Naive thymus-derived CD8-positive, alpha-beta T cell (primary cell): Measurements from ENCODE around the gene RPP25. TPM values are rescaled to one million over a fixed set of nuclear protein-coding genes. Genes with fewer than 3 reads are reported as not detected.
"Not testable (repeated sequence)": the region's sequence is repeated elsewhere in the genome, so short reads cannot be mapped to it uniquely, and the experiment has no call there.

ENCODE experiments used
- ATAC-seq, 2 donors: fragments of 150-1000 bp; cut with Tn5 transposase in 1 of 2; sonication (Bioruptor Pico), chemical (Tn5 transposase) in 1 of 2; 1 replicate in 1 of 2; 2 replicates in 1 of 2; pipeline ENCODE4 v1.10.0; 2021; ENCODE audit warnings: mild to moderate bottlenecking in 2 of 2, moderate library complexity in 2 of 2
- POLR2A ChIA-PET: fragments of 350-600 bp; sonication (Branson Sonifier 250); formaldehyde crosslinking; loops from one replicate; lab custom pipeline; 2021; ENCODE audit warnings: antibody characterized with exemption; lab: Charles Lee
- DNase-seq, 10 donors: peaks; one replicate each; pipeline versions ENCODE4 v3.0.0 to v3.0.0-alpha.2; 2020 to 2022
- H3K27ac Mint-ChIP-seq, 10 donors: one replicate each; pipeline ENCODE4 v1.8.0; 2020 to 2022; ENCODE audit warnings: mild to moderate bottlenecking in 10 of 10, mixed read lengths in 10 of 10, moderate library complexity in 4 of 10, inconsistent platforms in 1 of 10
- H3K27me3 Mint-ChIP-seq, 5 donors: one replicate each; pipeline ENCODE4 v1.8.0; 2021 to 2022; ENCODE audit warnings: mixed read lengths in 5 of 5
- H3K36me3 Mint-ChIP-seq, 3 donors: one replicate each; pipeline ENCODE4 v1.8.0; 2020 to 2022; ENCODE audit warnings: mixed read lengths in 3 of 3, mild to moderate bottlenecking in 2 of 3, inconsistent platforms in 1 of 3
- H3K4me1 Mint-ChIP-seq, 4 donors: one replicate each; pipeline ENCODE4 v1.8.0; 2021 to 2022; ENCODE audit warnings: mixed read lengths in 4 of 4
- H3K4me3 Mint-ChIP-seq, 10 donors: one replicate each; pipeline ENCODE4 v1.8.0; 2020 to 2022; ENCODE audit warnings: mild to moderate bottlenecking in 10 of 10, mixed read lengths in 10 of 10, moderate library complexity in 6 of 10, inconsistent platforms in 1 of 10
- H3K9me3 Mint-ChIP-seq, 9 donors: one replicate each; pipeline ENCODE4 v1.8.0; 2020 to 2022; ENCODE audit warnings: mixed read lengths in 9 of 9, mild to moderate bottlenecking in 3 of 9, inconsistent platforms in 1 of 9, moderate library complexity in 1 of 9
- polyA plus RNA-seq, 3 donors: library from polyadenylated mRNA; unstranded; fragments of 300-500 nt; fragmentation: Illumina TruSeq; gene quantifications; one replicate each; pipeline ENCODE4 v1.2.3, GENCODE V29; 2021
- total RNA-seq, 8 experiments: library from RNA in 2 of 8; stranded (reverse) in 2 of 8; gene quantifications; one replicate each; pipeline ENCODE4 v1.2.3 and lab custom pipeline; 2021 to 2026

The RPP25 gene
- total and polyA plus RNA-seq, 5 experiments from 2014 or later, result 2.8 to 4.3 (median 4.1) TPM

DNA sequence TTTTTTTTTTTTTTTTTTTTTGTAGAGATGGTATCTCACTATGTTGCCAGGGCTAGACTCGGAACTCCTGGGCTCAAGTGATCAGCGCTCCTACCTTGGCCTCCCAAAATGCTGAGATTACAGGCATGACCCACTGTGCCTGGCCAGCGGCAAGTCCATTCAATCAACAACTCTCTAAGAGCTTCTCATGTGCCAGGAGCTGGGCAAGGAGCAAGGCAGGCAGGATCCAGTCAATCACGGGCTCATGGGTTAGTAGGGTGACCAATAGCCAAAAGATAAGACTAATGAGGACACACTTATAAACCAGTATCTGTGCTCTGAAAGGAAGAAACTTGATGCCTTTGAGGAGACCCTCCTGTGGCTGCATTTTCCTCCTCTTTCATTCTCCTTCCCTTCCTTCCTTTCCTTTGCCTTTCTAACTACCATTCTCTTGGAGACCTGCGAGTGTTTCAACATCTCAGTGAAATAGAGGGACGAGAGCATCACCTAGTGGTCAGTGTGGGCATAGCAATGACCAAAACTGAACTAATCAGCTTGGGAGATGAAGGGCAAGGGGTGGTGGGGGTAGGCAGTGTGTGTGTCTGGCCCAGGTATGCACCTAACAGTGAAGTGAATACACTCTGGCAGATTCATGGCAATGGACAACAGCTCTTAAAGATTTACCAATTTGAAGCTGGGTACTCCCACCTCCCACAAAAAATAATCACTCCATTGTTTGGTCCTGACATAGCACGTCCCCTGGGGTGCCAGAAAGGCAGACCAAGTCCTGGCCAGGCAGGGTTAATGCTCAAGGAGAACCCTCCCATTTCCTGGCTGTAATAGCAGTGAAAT lies 6.3 kb downstream of the RPP25 start:
- no peaks in the 10 kb centered on the region for H3K27me3 Mint-ChIP-seq
- H3K4me3 Mint-ChIP-seq, result no peak overlapping the region
- peak overlapping the region in 1 of 10 donors; percentile 4 for H3K27ac Mint-ChIP-seq
- DNase-seq, result peak; percentile 57 to 88 (median 76)
- H3K36me3 Mint-ChIP-seq, result no peaks in the 10 kb centered on the region
- peak; percentile 88 to 96 for ATAC-seq
- H3K9me3 Mint-ChIP-seq, result no peaks in the 10 kb centered on the region
- peaks cover 5 to 13% (median 8%) of the 10 kb centered on the region in 4 donors for H3K4me1 Mint-ChIP-seq
- POLR2A ChIA-PET, result interaction anchor here (0.6 to 2.0 kb wide), 6 partner anchors 12 to 179 kb away, joined by 3 to 10 read pairs (median 4); partner anchors contain the start of gene COX5A

DNA sequence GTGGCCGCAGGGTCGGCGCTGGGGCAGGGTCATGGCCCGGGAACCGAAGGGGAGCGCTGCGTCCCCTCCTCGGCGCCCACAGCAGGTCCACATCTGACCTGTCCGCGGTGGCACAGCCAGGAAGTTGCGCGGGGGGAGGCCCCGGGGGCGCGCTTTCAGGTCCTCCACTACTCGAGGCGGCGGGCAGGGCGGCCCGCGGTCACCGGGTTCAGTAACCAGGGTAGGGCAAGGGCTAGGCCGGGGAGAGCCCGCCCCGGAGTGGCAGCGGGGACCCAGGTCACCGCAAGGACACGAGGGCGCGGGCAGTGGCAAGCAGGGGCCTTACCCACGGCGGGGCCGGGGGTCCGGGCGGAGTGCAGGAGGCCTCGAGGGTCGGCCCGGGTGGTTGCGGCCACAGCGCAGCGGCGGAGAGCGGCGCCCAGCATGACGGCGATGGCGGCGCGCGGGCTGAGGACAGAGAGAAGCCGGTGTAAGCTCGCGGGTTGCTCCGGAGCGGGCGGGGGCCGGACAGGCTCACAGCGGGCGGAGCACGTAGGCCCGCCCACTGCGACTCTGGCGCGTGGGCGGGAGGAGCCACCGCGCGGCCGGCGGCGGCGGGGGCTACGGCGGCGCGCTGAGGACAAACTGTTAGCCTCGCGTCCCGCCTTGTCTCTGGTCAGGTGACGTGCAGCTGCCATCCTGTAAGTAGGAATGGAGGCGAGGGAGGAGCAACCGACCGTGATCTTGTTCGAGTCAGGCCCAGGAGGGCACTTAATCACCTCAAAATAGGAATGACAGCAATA lies 18.8 kb downstream of the RPP25 start, which contains the start of gene COX5A:
Gene COX5A (minus strand): TSS at position 484 of the 782 bp plus-strand sequence. CDS start 59 bp downstream, at position 425.
- H3K4me1 Mint-ChIP-seq, result peaks cover 12 to 39% (median 28%) of the 10 kb centered on the region in 4 donors
- peaks cover 0 to 6% (median 0%) of the 10 kb centered on the region in 3 donors for H3K36me3 Mint-ChIP-seq
- DNase-seq, result peak; percentile 87 to 94 (median 90)
- H3K9me3 Mint-ChIP-seq, result no peaks in the 10 kb centered on the region
- POLR2A ChIA-PET, result interaction anchor here (0.6 to 1.9 kb wide), 17 partner anchors 13 to 508 kb away, joined by 3 to 13 read pairs (median 4); partner anchors contain the start of genes FAM219B, RPP25 and ULK3
- peak within 1 kb of the TSS; percentile 73 to 97 (median 94) for H3K27ac Mint-ChIP-seq
- H3K4me3 Mint-ChIP-seq, result peak within 1 kb of the TSS; percentile 85 to 96 (median 92)
- H3K27me3 Mint-ChIP-seq, result no peaks in the 10 kb centered on the region
- ATAC-seq, result peak; percentile 94 to 96

- Mint-ChIP-seq H3K27ac (peak overlapping the region; percentile 65 to 93 (median 86)), H3K9me3 (no peaks in the 10 kb centered on the region), H3K4me3 (peak overlapping the region; percentile 85 to 96 (median 92)), H3K4me1 (peaks cover 12 to 42% (median 29%) of the 10 kb centered on the region in 4 donors), H3K27me3 (no peaks in the 10 kb centered on the region), H3K36me3 (peaks cover 0 to 9% (median 0%) of the 10 kb centered on the region in 3 donors)
- DNase-seq (no peak), ATAC-seq (no peak)
- POLR2A ChIA-PET, result interaction anchor here (1.0 to 1.9 kb wide), 9 partner anchors 14 to 160 kb away, joined by 3 to 13 read pairs (median 6); partner anchors contain the start of genes FAM219B and RPP25
Measured at GRCh38 chr15:74937272-74937589, 19.3 kb downstream of the RPP25 start.

DNA sequence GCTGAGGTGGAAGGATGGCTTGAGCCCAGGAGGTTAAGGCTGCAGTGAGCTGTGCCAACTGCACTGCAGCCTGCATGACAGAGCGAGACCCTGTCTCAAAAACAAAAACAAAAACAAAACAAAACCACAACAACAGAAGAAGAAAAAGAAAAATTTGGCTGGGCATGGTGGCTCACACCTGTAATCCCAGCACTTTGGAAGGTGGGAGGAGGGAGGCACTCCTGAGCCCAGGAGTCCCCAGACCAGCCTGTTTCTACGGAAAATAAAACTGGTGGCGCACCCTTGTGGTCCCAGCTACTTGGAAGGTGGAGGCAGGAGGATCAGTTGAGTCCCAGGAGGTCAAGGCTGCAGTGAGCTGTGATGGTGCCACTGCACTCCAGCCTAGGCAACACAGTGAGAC lies 21.4 kb downstream of the RPP25 start:
- POLR2A ChIA-PET, result interaction anchor here (1.7 kb wide), 1 partner anchor 34 kb away, joined by 7 read pairs; no protein-coding TSS in a partner anchor
- H3K36me3 Mint-ChIP-seq, result peaks cover 0 to 27% (median 0%) of the 10 kb centered on the region in 3 donors
- peak overlapping the region; percentile 8 to 75 (median 52) for H3K4me3 Mint-ChIP-seq
- H3K27ac Mint-ChIP-seq, result peak overlapping the region in 4 of 10 donors; percentile 7 to 82 (median 72)
- not testable (repeated sequence) for H3K27me3 Mint-ChIP-seq, ATAC-seq, DNase-seq, H3K9me3 Mint-ChIP-seq
- H3K4me1 Mint-ChIP-seq, result peaks cover 12 to 49% (median 31%) of the 10 kb centered on the region in 4 donors

DNA sequence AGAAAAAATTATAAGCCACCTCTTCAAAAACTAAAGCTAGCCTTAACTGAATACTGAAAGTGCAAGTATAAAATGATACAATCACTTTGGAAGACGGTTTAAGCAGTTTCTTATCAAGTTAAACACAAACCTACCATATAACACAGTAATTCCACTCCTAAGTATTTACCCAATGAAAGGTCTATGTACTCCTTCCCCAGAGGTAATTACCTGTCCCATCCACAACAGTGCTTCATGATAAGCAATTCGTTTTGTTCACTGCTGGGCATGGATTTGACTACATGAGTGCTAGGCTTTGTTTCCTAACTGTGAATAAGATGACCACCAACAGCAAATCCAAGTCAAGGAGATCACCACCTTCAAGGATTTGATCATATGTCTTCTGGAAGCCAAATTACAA lies 23.0 kb downstream of the RPP25 start:
- Mint-ChIP-seq H3K9me3 (no peaks in the 10 kb centered on the region), H3K36me3 (peaks cover 0 to 42% (median 0%) of the 10 kb centered on the region in 3 donors), H3K27me3 (no peaks in the 10 kb centered on the region), H3K4me1 (peaks cover 12 to 49% (median 30%) of the 10 kb centered on the region in 4 donors), H3K4me3 (peak overlapping the region in 1 of 10 donors; percentile 3), H3K27ac (peak overlapping the region in 7 of 10 donors; percentile 17 to 69 (median 35))
- POLR2A ChIA-PET, result no interaction called here
- DNase-seq (no peak), ATAC-seq (no peak)

GRCh38 chr15:74928771-74929198 lies 27.8 kb downstream of the RPP25 start:
- no peaks in the 10 kb centered on the region for H3K9me3 Mint-ChIP-seq
- ATAC-seq, result no peak
- H3K36me3 Mint-ChIP-seq, result peaks cover 0 to 81% (median 3%) of the 10 kb centered on the region in 3 donors
- H3K27ac Mint-ChIP-seq, result no peak overlapping the region
- no peaks in the 10 kb centered on the region for H3K27me3 Mint-ChIP-seq
- no peak for DNase-seq
- POLR2A ChIA-PET, result no interaction called here
- peaks cover 0 to 15% (median 8%) of the 10 kb centered on the region in 4 donors for H3K4me1 Mint-ChIP-seq
- H3K4me3 Mint-ChIP-seq, result no peak overlapping the region

DNA sequence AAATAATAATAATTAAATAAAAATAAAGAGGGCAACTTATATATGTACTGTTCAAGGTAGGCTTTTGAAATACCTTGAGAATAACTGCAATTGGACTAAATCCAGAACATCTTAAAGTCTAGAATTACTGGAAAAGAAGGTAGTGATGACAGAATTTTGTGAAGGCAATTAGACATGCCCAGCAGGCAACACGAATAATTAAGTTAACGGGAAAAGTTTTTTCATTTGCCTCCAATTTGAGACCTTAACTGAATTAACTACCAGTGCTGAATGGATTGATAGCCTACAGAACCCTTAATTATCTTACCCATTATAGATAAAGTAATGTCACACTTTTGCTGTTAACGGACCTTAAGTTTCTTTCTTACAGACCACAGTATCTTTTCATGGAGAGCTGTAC lies 32.0 kb downstream of the RPP25 start:
- H3K27ac Mint-ChIP-seq, result no peak overlapping the region
- POLR2A ChIA-PET, result interaction anchor here (1.2 kb wide), 1 partner anchor 27 kb away, joined by 4 read pairs; no protein-coding TSS in a partner anchor
- H3K27me3 Mint-ChIP-seq, result no peaks in the 10 kb centered on the region
- peaks cover 0 to 93% (median 13%) of the 10 kb centered on the region in 3 donors for H3K36me3 Mint-ChIP-seq
- DNase-seq (no peak), ATAC-seq (no peak)
- no peaks in the 10 kb centered on the region for H3K9me3 Mint-ChIP-seq
- peaks cover 0 to 2% (median 0%) of the 10 kb centered on the region in 4 donors for H3K4me1 Mint-ChIP-seq
- H3K4me3 Mint-ChIP-seq, result no peak overlapping the region

DNA sequence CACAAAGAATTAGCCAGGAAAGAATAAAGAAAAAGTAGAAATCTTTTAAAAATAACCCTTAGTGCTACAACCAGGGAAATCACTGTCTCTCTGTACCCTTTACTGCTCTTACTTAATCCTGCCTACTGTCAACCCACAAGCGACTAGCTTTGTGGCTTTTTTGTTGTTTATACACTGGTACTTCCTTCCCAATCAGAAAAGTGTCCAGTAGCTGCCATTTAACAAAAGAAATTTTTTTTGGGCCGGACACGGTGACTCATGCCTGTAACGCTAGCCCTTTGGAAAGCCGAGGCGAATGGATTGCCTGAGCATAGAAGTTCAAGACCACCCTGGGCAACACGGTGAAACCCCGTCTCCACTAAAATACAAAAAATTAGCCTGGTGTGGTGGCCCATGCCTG lies 36.1 kb downstream of the RPP25 start:
- Mint-ChIP-seq H3K36me3 (peaks cover 0 to 88% (median 10%) of the 10 kb centered on the region in 3 donors), H3K9me3 (no peaks in the 10 kb centered on the region), H3K27ac (peak overlapping the region in 2 of 10 donors; percentile 8 to 34), H3K27me3 (no peaks in the 10 kb centered on the region), H3K4me3 (no peak overlapping the region), H3K4me1 (peaks cover 0 to 5% (median 0%) of the 10 kb centered on the region in 4 donors)
- DNase-seq (no peak), ATAC-seq (no peak)
- POLR2A ChIA-PET, result interaction anchor here (0.6 kb wide), 1 partner anchor 80 kb away, joined by 4 read pairs; no protein-coding TSS in a partner anchor

DNA sequence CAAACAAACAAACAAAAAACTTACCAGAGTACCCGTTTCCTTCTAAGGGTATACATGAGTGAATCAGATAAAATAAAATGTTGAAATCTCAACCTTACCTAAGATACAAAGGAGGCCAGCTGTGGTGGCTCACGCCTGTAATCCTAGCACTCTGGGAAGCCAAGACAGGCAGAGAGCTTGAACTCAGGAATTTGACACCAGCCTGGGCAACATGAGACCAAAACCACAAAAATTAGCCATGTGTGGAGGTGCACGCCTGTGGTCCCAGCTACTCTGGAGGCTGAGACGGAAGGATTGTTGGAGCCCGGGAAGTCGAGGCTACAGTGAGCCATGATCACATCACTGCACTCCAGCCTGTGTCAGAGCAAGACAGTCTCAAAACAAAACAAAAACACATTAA lies 38.9 kb downstream of the RPP25 start:
- Mint-ChIP-seq H3K4me3 (no peak overlapping the region), H3K36me3 (peaks cover 0 to 76% (median 13%) of the 10 kb centered on the region in 3 donors), H3K27ac (peak overlapping the region in 1 of 10 donors; percentile 24), H3K27me3 (no peaks in the 10 kb centered on the region), H3K4me1 (peaks cover 0 to 5% (median 0%) of the 10 kb centered on the region in 4 donors), H3K9me3 (no peaks in the 10 kb centered on the region)
- ATAC-seq (no peak), DNase-seq (no peak)
- POLR2A ChIA-PET, result interaction anchor here (0.7 kb wide), 1 partner anchor 55 kb away, joined by 6 read pairs; no protein-coding TSS in a partner anchor

GRCh38 chr15:74913799-74914198 lies 42.8 kb downstream of the RPP25 start:
- POLR2A ChIA-PET, ATAC-seq, H3K4me3 Mint-ChIP-seq, DNase-seq, H3K4me1 Mint-ChIP-seq, H3K27me3 Mint-ChIP-seq, H3K9me3 Mint-ChIP-seq, H3K27ac Mint-ChIP-seq: not testable (repeated sequence)
- peaks cover 0 to 43% (median 5%) of the 10 kb centered on the region in 3 donors for H3K36me3 Mint-ChIP-seq

DNA sequence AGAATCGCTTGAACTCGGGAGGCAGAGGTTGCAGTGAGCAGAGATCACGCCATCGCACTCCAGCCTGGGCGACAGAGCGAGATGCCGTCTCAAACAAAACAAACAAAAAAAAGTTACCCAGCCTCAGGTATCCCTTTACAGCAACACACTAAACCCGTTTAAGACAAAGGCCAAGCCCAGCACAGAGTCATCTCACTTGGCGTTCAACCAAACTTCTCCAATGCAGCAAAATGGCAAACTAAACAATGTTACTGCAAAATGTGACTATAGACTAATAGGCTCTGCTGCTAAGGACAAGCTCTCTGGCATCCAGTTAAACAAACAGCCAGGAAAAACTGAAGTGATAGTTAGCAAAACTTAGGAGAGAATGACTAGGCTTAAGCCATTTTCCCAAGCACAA lies 43.5 kb downstream of the RPP25 start:
- DNase-seq (no peak), ATAC-seq (no peak)
- Mint-ChIP-seq H3K4me3 (no peak overlapping the region), H3K27ac (peak overlapping the region in 1 of 10 donors; percentile 48), H3K27me3 (no peaks in the 10 kb centered on the region), H3K4me1 (no peaks in the 10 kb centered on the region), H3K9me3 (no peaks in the 10 kb centered on the region), H3K36me3 (peaks cover 0 to 35% (median 5%) of the 10 kb centered on the region in 3 donors)
- POLR2A ChIA-PET, result interaction anchor here (1.1 kb wide), 1 partner anchor 10 kb away, joined by 5 read pairs; no protein-coding TSS in a partner anchor

GRCh38 chr15:74908635-74909034 lies 47.9 kb downstream of the RPP25 start:
- ATAC-seq (no peak), DNase-seq (no peak)
- Mint-ChIP-seq H3K27me3 (no peaks in the 10 kb centered on the region), H3K27ac (peak overlapping the region in 3 of 10 donors; percentile 5 to 68 (median 8)), H3K9me3 (no peaks in the 10 kb centered on the region), H3K36me3 (peaks cover 0 to 13% (median 6%) of the 10 kb centered on the region in 3 donors), H3K4me3 (peak overlapping the region in 2 of 10 donors; percentile 30 to 34), H3K4me1 (peaks cover 20 to 34% (median 29%) of the 10 kb centered on the region in 4 donors)
- POLR2A ChIA-PET, result interaction anchor here (0.8 to 4.7 kb wide), 3 partner anchors 12 to 65 kb away, joined by 3 to 23 read pairs (median 4); partner anchors contain the start of gene ULK3
